GM21737 (cell line): ENCODE results near the gene CHMP4A.
"Not testable (repeated sequence)": the region's sequence is repeated elsewhere in the genome, so short reads cannot be mapped to it uniquely, and the experiment has no call there.

Source experiments
- ATAC-seq: cut with Tn5 transposase; IDR thresholded peaks from one replicate; pipeline ENCODE4 v1.9.1; 2021; ENCODE audit warnings: mild to moderate bottlenecking, moderate library complexity; ENCODE audit not compliant: unreplicated experiment

Gene CHMP4A

DNA sequence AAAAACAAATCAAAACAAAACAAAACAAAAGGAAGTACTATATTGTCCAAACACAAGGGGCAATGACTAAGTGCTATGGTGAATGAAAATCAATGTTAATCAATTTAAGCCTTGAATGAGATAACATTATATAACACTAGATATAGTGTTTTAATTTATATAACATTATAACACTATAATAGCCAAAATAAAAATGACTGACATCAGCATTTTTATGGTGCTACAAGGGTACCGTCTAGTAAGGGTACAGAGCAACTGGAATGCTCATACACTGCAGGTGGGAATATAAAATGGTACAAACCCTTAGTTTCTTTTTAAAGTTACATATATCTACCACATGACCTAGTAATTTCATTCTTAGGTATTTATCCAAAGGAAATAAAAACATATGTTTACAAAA lies 13.2 kb upstream of the CHMP4A start:
- ATAC-seq: no peak

DNA sequence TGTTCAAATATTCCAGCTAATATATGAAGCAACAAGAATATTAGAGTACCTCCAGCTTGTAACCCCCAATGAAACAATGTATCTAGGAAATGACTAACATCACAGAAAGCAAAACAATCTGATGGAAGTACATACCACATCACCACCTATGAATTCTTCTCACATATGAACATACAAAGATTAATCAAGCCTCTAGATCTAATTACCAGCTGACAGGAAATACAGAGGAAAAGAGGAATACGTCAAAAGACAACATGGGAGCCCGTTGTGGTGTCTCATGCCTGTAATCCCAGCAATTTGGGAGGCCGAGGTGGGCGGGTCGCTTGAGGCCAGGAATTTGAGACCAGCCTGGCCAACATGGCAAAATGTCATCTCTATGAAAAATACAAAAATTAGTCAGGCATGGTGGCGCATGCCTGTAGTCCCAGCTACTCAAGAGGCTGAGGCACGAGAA lies 11.4 kb upstream of the CHMP4A start:
- ATAC-seq: no peak

- ATAC-seq: not testable (repeated sequence)
Observed at GRCh38 chr14:24222987-24223386, 9.7 kb upstream of the CHMP4A start.

DNA sequence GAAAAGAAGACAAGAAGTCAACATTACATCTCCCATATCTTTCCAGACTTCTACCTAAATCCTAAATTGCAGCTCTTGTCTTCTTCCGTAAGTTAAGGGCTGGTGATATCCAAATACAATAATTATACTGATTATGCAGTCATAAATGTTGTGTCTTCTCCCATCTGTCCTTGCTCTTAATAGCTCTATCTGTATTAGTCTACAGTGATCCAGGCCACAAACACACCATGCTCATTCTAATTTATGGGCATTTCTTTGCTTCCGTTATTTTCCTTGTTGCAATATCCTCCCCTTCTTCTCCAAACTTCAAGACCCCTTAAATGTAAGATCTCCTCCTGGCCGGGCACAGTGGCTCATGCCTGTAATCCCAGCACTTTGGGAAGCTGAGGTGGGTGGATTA lies 6.2 kb upstream of the CHMP4A start:
- ATAC-seq: no peak

DNA sequence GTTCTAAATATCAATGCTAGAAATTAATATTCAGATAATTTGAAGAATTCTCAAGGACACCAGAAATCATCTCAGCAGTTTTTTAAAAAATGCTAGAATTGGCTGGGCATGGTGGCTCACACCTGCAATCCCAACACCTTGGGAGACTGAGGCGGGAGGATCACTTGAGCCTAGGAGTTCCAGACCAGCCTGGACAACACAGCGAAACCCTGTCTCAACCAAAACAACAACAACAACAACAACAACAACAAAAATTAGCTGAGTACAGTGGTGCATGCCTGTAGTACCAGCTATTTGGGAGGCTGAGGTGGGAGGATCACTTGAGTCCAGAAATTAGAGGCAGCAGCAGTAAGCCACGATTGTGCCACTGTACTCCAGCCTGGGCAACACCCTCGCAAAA lies 5.8 kb upstream of the CHMP4A start:
- no peak for ATAC-seq

GRCh38 chr14:24216876-24217275 lies 3.6 kb upstream of the CHMP4A start:
- not testable (repeated sequence) for ATAC-seq

DNA sequence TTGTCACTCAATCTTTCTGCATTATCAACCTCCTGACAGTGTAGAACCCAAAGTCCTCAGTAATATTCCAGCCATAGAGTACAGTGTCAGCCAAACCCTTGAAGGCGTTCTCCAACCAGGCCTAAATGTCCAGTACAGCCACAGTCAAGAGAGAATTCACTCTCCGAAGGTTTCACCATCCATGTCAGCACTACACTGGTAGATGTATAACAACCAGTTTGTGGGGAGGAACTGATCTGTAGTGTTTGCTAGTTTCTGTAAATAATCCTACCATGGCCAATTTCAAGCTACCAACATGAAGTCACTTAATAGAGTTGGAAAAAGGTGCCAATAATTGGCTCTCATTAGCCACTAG lies 3.0 kb upstream of the CHMP4A start:
- no peak for ATAC-seq

DNA sequence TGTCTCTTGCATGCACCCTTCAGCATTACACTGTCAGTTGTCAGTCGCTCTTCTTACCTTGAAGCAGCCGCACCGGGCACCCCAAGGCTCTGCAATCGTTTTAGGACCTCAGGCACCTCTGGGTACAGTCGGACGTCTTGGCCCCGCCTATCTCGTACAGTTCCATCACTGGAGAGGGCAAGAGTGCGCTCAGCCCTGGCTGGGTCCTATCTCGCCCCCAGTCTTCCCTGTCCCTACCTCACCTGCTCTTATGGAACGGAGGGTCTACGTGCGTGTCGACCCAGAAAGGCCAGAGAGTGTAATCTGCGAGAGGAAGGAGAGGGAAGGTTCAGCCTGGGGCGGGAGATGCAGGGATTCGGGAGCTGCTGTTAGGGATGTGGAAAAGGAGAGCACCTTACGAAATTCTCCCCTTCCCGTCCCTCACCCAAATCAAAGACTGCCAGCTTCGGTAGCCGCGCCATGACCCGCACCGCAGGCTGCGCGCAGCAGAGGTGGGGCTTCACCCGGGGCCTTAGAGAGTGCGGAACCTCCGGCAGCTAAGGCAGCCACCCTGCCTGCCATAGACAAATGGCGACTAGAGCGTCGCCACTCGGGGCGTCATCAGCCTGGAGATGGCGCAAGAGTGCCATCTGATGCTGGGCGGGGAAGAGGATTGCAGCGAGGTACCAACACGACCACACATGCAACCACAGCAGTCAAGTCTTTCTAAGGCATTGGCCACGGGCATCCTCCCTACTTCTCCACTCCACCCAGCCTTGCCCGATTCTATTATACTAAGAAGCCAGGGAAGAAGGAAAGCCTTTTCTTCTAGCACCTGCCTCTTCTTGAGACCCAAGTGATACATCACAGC lies 2.4 kb upstream of the CHMP4A start, which contains the start of gene MDP1:
MDP1 (minus strand) TSS at position 572 of the 850 bp plus-strand sequence; CDS start at position 461, 111 bp downstream.
- peak; percentile 55 for ATAC-seq

DNA sequence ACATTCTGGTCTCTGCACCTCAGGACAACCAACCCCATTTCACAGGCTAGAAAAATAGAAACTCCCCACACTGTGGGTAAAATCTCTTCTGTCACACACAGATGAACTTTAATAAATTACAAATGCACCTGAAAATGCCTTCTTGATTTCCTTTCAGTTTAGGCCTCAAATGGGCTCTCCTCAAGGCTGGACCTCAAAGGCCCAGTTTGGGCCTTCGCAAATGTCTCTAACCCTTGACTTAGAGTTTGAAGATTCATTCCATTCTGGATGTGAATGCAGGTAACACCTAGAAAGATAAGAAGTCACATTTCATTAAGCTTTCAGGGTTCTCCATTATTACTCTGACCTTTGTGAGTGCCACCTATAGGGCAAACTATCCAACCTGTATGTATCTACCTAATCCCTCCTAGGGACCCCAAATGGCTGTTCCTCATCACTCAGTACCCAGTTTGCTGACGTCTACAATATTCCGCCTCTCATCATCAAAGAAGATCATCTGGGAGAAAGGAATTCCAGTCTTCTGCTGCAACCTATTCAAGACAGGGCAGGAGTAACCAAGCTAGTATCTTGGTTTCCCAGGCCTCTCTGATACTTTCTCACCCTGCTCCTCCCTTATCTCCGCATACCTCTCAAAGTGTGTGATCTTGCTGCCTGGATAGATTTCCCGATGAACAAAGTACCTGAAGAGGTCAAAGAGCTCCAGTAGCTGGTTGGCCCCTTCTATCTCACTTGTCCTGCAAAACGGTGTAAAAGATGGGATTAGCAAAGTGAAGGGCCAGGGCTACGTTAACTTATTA lies 776 bp upstream of the CHMP4A start:
- no peak for ATAC-seq

- no peak for ATAC-seq
Observed at GRCh38 chr14:24211311-24211710, 2.0 kb downstream of the CHMP4A start.

DNA sequence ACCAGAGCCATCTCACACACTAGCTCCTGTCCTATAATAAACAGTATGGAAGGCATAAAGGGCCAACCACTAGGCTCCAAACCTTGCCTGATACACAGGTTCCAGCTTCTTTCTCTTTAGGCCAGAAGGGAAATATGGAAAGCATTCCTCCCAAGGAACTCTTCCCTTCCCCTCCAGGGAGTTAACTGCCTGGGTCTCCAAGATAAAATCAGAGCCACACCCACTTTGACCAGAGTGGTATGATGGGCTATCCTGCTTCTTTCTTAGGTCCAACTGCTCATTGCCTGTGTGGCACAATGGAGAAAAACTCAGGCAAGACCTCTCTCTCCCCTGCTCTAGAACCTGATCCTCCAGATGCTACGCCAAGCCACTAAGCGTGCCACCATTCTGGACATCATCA lies 5.7 kb downstream of the CHMP4A start:
- ATAC-seq: no peak

GRCh38 chr14:24207104-24207551 lies 6.2 kb downstream of the CHMP4A start:
- no peak for ATAC-seq

- no peak for ATAC-seq
Observed at GRCh38 chr14:24206260-24207103, 6.8 kb downstream of the CHMP4A start.

DNA sequence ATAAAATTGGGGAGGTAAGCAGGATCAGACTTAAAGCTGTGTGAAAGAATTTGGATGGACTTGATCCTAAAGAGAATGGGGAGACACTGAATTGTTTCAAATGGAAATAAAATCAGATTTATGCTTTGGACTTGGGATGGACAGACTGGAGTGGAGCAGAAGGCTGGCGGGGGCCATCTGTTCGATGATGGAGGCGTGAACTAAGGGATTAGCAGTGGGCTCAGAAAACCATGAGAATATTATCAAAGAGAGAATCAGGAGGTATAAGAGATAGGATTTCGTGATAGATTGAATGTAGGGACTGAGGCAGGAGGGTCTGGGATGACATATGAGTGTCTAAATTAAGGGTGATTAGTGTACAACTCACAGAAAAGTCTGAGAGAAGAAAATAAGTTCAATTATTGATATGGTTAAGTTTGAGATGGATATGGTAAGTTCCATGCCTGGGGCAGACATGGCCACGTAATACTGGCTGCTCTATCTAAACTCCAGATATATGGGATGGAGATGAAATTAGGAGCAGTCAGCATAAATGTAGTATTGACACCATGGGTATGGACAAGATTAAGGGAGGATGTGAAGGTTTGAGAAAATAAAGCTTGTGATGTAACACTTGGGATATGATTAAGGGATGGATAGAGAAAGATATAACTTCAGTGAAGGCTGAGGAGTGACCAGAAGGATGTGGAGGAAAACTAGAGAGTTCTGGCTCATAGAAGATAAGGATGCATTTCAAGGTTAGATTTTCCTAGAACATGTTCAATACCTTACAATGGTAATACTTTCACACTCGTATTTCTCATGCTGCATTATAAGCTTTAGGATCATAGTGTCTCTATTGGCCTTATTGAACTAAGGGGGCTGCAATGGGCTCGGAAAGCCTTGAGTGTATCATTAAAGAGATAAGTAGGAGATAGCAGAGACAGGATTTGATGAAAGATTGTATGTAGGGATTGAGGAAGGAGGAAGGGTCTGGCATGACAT lies 8.8 kb downstream of the CHMP4A start:
- no peak for ATAC-seq

- ATAC-seq: not testable (repeated sequence)
Observed at GRCh38 chr14:24203249-24203886, 9.9 kb downstream of the CHMP4A start.

DNA sequence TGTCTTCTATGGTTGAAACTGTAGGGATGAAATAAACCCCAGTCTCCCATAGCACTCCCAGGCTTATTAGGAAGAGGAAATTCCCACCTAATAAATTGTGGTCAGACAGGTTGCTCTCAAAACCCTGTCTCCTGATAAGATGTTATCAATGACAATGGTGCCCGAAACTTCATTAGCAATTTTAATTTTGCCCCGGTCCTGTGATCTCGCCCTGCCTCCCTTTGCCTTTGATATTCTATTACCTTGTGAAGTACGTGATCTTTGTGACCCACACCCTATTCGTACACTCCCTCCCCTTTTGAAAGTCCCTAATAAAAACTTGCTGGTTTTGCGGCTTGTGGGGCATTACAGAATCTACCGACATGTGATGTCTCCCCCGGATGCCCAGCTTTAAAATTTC lies 10.8 kb downstream of the CHMP4A start:
- not testable (repeated sequence) for ATAC-seq

DNA sequence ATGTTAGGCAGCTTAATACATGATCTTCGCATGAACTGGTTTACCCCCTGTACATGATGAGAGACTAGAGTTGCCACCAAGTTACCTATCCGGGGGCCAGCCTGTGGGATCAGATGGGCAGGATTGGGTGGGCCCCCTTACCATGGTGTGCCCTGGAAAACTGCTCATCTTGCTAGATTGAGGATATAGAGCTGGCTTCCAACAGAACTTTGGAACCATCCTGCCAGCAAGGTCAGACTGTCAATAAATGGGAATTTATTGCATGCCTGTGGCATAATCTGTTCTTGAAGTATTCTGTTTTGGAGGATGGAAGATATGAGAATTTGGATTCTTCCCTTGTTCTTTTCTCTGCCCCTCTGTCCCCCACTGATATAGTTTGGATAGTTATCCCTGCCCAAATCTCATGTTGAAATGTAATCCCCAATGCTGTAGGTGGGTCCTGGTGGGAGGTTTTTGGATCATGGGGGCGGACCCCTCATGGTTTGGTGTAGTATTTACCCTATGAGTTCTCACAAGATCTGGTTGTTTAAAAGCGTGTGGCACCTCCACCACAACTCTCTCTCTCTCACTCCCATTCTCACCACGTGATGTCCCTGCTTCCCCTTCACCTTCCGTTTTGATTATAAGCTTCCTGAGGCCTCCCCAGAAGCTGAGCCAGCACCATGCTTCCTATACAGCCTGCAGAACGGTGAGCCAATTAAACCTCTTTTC lies 14.3 kb downstream of the CHMP4A start:
- no peak for ATAC-seq

GRCh38 chr14:24197056-24197450 lies 16.2 kb downstream of the CHMP4A start:
- no peak for ATAC-seq
